Liver (tissue), 3 donors: ENCODE data around the gene HSPE1.

Experiments used
- TAF1 ChIP-seq: conservative IDR thresholded peaks from 2 replicates; pipeline ENCODE4 v1.6.1; 2016; ENCODE audit warnings: antibody characterized with exemption, mild to moderate bottlenecking
- YY1 ChIP-seq: IDR thresholded peaks from 2 replicates; pipeline ENCODE4 v1.6.1; 2016; ENCODE audit warnings: antibody characterized with exemption, mild to moderate bottlenecking
- TF ChIP-seq, protein P1 (sequence below): fragments of 150-350 bp; IDR thresholded peaks from 2 replicates; pipeline ENCODE4 v1.5.1; 2017; ENCODE audit warnings: improper control_type of control experiment, low read depth, low read length; ENCODE audit not compliant: missing input control
- TF ChIP-seq, protein P2 (sequence below): IDR thresholded peaks from 2 replicates; pipeline ENCODE4 v1.6.1; 2016; ENCODE audit warnings: antibody characterized with exemption
- donor health status: healthy.
- donor health status: healthy.

DNA sequence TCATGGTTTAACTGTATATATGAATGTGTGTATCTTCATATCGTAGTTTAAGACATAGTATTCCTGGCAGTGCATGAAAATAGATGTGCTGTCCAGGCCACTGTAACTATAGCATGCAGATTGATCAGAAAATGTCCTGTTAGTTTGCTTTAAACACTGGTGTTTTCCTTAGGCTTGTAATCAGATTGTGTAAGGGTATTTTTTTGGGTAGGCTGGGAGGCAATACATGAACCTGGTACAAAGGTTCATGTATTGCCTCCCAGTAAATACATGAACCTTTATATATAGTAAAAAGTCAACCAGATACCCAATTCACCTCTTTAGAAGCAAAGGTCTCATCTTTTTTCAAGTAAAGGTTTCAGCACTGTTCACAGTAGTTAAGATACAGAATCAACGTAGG is 45.3 kb upstream of the HSPE1 start:
- TF ChIP-seq, protein P1, sequence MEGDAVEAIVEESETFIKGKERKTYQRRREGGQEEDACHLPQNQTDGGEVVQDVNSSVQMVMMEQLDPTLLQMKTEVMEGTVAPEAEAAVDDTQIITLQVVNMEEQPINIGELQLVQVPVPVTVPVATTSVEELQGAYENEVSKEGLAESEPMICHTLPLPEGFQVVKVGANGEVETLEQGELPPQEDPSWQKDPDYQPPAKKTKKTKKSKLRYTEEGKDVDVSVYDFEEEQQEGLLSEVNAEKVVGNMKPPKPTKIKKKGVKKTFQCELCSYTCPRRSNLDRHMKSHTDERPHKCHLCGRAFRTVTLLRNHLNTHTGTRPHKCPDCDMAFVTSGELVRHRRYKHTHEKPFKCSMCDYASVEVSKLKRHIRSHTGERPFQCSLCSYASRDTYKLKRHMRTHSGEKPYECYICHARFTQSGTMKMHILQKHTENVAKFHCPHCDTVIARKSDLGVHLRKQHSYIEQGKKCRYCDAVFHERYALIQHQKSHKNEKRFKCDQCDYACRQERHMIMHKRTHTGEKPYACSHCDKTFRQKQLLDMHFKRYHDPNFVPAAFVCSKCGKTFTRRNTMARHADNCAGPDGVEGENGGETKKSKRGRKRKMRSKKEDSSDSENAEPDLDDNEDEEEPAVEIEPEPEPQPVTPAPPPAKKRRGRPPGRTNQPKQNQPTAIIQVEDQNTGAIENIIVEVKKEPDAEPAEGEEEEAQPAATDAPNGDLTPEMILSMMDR = no peak
- TF ChIP-seq, protein P2, sequence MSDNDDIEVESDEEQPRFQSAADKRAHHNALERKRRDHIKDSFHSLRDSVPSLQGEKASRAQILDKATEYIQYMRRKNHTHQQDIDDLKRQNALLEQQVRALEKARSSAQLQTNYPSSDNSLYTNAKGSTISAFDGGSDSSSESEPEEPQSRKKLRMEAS = no peak
- no peak for TF ChIP-seq TAF1
- no peak for TF ChIP-seq YY1
